SH-SY5Y (cell line): ENCODE data around the gene IRX3.

Source experiments
- GATA2 ChIP-seq: IDR thresholded peaks from 2 replicates; pipeline ENCODE4 v1.6.1; 2011; ENCODE audit warnings: mild to moderate bottlenecking, low read depth, low read length
- GATA3 ChIP-seq: IDR thresholded peaks from 2 replicates; pipeline ENCODE4 v1.6.1; 2011; ENCODE audit warnings: low read depth, mild to moderate bottlenecking, low read length, moderate library complexity

GRCh38 chr16:54242199-54242598 lies 44.4 kb downstream of the IRX3 start:
- TF ChIP-seq GATA2 (no peak), GATA3 (no peak)
